ENCODE results near the gene ZC3H14.

ZC3H14 gene

DNA sequence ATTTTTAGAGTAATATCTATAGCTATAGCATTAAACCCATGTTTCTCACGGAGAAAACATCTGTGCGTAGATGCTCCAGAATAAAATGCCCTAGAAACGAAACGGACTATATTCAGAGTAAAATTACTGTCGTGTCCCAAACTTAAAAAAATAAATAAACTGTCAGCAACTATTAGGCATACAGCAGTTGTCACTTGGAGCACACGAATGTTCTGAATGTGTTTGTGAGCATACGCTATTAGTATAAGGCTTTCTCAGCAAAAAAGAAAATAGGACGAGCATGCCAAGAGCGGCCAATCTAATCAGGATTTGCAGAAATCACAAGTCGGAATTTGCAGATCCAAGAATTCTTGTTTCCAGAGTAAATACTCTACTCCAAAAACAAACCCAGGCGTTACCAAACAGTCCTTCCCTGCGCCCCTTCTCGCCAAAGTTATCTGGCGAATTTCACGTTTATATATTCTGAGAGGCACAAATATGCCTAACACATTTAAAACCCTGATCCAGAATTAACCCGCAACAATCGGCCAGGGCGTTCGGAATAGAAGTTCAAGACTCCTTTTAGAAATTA is 8.9 kb upstream of the ZC3H14 start:
- no peak for DNase-seq

DNA sequence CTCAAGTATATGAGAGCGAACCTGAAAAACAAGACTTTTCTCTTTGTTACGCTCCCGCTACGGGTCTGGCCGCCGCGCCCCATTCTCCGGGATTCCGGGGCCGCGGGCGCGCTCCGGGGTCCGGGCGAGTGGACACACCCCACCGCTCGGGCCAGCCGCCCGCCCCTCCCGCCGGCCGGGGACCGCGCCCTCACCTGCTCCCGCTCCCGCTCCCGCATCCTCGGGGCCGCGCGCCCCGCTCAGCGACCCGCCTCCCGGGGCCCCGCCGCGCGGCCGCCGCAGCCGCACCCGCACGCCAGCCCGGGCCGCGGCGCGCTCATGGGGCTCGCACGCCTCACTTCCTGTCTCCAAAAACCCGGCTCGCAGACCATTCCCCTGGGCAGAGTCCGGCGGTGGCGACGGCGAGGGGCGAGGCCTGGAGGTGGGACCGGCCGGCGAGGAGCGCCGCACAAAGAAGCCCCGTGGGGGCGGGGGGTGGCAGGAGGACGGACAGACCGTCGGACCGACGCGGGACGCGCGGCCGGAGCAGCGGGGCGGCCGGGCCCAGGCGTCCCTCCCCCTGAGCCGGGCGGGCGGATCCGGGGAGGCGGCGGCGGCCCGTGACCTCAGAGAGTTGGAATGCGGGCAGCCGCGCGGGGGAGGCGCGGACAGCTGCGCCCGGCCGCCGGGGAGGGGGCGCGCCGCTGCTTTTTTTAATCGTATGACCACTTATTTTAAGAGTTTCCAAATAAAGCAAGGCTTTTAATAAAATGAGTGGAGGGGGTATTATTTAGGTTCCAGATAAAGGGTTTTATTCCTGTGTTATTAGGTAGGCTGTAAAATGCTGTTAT is 8.2 kb upstream of the ZC3H14 start, which contains the start of gene PTPN21:
TSS of gene PTPN21 (minus strand) at position 551 of the 830 bp plus-strand sequence. CDS start 4,590 bp downstream, outside the sequence.
- no peak for DNase-seq

DNA sequence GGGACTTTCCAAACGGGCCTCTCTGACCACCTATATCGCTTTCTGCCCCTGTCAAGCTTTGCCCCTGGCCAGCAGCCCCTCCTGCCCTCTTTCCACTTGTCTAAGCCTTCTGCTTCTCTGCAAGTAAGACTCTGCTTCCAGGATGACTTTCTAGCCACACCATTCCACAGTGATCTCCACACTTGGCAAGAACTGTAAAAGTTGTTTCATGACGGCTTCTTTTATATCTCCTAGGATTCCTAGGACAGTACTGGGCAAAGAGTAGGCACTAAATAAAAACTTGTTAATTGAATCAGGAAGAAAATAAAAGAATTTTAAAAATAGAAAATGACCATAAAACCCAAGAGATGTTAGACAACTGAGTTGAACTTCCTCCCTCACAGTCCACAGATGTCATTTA is 6.3 kb upstream of the ZC3H14 start:
- DNase-seq = no peak

- DNase-seq = peak; percentile 43
Measured at GRCh38 chr14:88559852-88560251, 3.0 kb upstream of the ZC3H14 start.

DNA sequence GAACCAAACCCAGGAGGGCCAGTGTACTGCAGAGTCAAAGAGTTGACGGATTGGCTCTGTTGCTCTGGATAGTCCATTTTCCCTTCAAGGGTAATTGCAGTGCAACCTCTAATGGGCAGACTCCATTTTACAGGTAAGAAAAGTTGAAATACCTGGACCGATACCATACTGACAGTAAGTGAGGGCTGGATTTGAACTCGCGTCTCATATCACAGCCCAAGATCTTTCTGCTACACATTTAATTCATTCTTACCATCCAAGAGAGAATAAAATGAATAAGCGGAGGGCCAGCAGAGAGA is 356 bp upstream of the ZC3H14 start:
- no peak for DNase-seq

DNA sequence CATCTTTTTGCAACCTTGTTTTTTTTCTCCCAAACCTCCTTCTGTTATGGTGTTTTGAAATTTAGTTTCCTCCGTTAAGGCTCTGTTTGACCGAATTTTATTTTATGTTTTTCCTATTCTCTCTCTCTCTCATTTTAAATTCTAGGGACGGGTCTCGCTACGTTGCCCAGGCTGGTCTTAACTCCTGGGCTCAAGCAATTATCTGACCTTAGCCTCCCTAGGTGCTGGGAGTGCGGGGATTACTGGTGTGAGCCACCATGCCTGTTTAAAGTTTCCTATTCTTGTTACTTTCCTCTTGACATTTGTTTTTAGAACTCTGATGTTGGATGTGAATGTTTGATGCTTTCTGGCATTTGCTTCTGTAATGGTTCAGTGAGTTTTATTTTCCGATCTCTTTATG is 1.0 kb downstream of the ZC3H14 start:
- DNase-seq = no peak

DNA sequence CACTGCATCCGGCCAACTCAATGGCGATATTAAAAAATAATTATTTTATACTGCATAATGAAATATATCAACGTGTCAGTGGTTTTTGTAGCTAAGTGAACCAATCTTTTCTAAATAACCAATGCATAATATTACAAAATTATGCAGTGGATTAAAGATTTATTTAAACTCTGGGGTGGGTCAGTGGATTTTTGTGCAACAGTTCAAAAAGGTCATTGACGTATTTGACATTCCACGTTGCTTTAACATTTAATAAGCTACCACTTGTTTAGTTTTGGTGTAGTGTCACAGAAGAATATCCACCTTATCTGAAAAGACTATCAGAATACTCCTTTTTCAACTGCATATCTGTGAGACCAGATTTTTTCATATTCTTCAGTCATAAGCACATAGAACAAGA is 2.6 kb downstream of the ZC3H14 start:
- no peak for DNase-seq

GRCh38 chr14:88568196-88568595 is 5.4 kb downstream of the ZC3H14 start:
- DNase-seq = no peak

DNA sequence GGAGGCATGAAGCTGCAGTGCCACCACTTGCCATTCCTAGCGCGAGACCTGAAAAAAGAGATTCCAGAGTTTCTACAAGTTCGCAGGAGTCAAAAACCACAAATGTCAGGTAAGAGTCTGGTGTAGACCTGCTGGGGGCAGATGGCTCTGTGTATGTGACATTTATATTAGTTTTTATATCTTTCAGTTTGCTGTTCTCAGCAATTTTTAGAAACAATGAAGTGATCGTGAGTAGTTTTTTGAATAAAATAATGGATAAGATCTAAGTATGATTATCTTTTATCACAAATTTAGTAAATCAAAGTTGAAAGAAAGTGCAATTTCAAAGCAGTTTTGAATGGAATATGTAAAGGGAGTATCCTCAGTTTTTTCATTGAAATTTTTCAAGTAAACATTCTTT is 9.3 kb downstream of the ZC3H14 start:
- DNase-seq = no peak

- DNase-seq = no peak
Measured at GRCh38 chr14:88576222-88576621, 13.4 kb downstream of the ZC3H14 start.

- no peak for DNase-seq
Measured at GRCh38 chr14:88584451-88584850, 21.6 kb downstream of the ZC3H14 start.

DNA sequence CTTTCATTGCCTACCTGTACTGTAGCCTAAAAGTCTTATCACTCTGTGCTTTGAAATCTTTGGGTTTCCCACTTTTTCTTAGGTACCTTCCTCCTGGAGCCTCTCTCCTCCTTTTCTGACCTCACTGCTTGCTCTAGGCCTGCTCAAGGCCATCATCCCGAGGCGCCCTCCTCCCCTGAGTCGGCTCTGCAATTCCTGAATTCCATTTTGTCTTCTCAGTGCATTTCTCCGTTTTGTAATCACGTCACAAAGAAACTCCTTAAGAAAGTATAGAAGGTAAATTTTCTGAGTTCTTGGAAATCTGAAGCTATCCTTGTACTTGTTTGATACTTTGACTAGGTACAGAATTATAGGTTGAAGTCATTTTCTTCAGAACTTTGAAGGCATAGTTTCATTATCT is 25.2 kb downstream of the ZC3H14 start:
- DNase-seq = no peak

DNA sequence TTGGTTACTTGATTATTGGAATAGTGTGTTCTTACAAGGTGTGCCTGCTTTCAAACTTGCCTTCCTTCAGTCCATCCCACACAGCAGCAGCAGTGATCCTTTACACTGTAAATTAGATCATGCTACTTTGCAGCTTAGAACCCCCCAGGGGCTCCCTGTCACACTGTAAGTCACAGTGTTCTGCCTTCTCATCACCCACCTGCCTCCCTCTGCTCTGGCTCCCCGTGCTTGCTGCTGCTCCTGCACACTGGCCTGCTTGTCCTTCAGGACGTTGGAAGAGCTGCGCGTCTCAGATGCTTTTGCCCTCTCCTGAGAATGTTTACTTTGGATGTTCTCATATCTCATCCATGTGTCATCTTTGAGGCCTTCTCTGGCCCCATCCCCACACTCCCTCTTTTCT is 27.3 kb downstream of the ZC3H14 start:
- no peak for DNase-seq

- DNase-seq = no peak
Measured at GRCh38 chr14:88592031-88592430, 29.2 kb downstream of the ZC3H14 start.

DNA sequence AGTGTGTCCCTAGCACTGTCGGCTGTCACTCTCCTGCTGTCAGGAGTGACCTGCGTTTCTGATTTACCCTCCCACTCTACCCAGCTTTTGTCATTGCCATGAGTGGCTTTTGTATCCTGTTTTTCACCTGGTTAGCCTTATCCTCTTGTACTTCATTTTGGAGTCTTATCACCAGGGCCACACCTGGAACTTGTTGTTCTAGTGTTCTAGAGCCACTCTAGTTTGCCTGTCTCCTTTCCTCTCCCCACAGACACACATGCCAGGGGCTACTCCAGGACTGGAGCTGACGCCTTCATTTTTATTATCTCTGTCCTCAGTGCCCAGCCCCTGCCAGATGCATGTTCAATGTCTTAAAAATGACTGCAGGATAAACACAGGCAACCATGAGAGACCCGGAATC is 34.2 kb downstream of the ZC3H14 start:
- no peak for DNase-seq

GRCh38 chr14:88597601-88598000 is 34.8 kb downstream of the ZC3H14 start:
- no peak for DNase-seq

- DNase-seq = no peak
Measured at GRCh38 chr14:88598097-88598675, 35.3 kb downstream of the ZC3H14 start.

GRCh38 chr14:88599326-88599725 is 36.5 kb downstream of the ZC3H14 start:
- no peak for DNase-seq

DNA sequence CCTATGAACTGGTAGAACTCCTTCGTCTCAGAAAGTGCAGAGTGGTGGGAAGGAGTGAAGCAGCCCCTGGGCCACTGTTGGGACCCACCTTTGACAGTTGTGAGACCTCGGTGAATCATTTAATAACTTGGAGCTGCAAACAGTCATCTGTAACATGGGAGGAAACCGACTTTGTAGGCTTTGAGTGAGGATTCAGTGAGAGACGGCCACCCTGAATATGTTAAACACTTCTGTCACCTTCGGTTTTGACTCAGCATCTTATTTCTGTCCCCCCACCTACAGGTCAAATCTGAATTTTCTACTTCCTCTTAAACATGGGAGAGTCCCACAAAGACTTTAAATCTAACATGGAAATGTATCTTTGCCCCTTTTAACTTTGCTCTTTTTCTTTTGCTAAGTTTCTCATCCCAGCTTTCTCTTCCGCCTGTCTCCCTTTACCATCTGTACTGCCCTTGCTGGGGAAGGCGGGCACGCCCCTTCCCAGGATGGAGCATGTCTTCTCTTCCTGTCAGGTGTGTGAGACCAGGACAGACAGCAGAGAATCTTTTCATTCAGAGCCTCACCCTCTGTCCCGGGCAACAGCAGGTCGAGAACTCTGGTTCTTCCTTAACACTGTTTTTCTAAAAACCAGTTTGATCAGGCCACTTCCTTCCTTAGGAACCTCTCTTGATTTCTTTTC is 37.1 kb downstream of the ZC3H14 start:
- no peak for DNase-seq

GRCh38 chr14:88604212-88604611 is 41.4 kb downstream of the ZC3H14 start:
- DNase-seq = no peak

DNA sequence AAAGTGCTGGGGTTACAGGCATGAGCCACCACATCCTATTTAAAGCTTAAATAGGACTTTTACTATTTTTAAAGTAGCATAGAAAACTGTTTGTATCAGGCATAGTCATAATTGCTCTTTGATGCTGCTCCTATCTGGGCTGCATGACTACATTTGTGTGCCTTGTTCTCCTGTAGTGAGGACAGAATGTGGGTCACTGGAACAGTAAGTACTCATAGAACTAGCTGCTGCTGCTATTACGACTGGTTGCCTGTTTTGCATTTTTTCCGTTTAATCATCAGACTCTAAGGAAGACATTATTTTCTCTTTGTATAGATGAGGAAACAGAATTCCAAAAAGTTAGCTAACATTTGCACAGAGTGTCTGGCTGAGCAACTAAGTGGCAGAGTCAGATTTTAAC is 42.8 kb downstream of the ZC3H14 start:
- DNase-seq = no peak

DNA sequence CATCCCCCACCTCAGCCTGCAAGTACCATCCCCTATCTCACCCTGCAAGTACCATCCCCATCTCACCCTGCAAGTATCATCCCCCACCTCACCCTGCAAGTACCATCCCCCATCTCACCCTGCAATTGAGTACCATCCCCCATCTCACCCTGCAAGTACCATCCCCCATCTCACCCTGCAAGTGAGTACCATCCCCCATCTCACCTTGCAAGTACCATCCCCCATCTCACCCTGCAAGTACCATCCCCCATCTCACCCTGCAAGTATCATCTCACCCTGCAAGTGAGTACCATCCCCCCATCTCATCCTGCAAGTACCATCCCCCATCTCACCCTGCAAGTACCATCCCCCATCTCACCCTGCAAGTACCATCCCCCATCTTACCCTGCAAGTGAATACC is 45.0 kb downstream of the ZC3H14 start:
- DNase-seq = no peak

DNA sequence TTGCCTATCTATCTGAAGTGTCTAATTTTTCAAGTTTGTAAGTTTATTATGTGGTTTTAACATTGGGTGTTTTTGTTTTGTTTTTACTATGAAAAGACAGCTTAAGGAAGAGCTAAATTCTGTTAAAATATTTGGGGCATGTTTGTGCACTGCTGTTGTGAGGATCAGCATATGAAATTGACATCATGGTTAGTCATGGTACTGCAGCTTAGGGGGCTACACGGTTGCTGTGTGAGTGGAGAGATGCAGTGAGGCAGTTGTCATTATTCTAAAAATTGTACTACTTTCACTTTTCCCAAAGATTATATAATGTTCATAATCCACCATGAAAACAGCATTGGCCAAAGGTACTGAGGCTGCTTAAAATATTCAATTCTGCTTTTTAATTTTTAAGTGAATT is 49.0 kb downstream of the ZC3H14 start:
- no peak for DNase-seq

GRCh38 chr14:88612981-88613380 is 50.1 kb downstream of the ZC3H14 start:
- DNase-seq = no peak
